ENCODE results near the gene C1QA.

DNA sequence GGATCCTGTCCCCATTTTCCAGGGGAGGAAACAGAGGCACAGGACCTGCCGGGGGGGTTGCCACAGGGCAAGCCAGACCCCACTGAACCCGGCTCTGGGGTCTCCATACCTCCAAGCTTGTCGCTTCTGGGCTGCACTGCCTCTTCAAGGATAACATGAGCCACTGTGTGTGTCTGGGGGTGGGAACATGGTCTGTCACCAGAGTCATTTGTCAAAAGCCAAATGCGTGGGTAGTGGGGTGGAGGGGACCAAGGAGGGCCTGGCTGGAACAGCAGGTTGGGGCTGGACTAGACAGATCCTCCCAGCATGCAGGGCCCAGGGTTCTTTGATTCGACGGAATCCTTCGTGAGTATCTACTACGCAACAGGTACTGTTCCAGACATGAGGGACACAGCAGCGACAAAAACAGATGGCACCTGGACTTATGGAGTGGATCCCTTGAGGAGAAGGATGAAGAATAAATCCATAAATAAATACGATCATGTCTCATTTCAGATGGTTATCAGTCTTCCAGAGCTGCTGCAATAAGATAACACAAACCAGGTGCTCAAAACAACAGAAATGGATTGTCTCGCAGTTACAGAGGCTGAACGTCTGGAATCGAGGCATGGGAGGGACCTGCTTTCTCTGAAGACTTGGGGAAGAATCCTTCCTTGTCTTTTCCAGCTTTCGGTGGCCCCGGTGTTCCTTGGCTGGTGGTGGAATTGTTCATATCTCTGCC is 45.3 kb downstream of the C1QA start:
- TF ChIP-seq, protein P1, sequence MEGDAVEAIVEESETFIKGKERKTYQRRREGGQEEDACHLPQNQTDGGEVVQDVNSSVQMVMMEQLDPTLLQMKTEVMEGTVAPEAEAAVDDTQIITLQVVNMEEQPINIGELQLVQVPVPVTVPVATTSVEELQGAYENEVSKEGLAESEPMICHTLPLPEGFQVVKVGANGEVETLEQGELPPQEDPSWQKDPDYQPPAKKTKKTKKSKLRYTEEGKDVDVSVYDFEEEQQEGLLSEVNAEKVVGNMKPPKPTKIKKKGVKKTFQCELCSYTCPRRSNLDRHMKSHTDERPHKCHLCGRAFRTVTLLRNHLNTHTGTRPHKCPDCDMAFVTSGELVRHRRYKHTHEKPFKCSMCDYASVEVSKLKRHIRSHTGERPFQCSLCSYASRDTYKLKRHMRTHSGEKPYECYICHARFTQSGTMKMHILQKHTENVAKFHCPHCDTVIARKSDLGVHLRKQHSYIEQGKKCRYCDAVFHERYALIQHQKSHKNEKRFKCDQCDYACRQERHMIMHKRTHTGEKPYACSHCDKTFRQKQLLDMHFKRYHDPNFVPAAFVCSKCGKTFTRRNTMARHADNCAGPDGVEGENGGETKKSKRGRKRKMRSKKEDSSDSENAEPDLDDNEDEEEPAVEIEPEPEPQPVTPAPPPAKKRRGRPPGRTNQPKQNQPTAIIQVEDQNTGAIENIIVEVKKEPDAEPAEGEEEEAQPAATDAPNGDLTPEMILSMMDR (IDR thresholded peaks at IDR 0.05), result no peak
- TF ChIP-seq POLR2A (IDR thresholded peaks at IDR 0.05), result no peak
